ENCODE data around the gene ARPC4. TPM values are rescaled to one million over a fixed set of nuclear protein-coding genes. Genes with fewer than 3 reads are reported as not detected.
A peak's percentile ranks its signal among the peaks of the same experiment; 100 is the strongest.

Gene ARPC4
- total RNA-seq, 2 donors from 2014 or later = 33.6 to 57.1 TPM

DNA sequence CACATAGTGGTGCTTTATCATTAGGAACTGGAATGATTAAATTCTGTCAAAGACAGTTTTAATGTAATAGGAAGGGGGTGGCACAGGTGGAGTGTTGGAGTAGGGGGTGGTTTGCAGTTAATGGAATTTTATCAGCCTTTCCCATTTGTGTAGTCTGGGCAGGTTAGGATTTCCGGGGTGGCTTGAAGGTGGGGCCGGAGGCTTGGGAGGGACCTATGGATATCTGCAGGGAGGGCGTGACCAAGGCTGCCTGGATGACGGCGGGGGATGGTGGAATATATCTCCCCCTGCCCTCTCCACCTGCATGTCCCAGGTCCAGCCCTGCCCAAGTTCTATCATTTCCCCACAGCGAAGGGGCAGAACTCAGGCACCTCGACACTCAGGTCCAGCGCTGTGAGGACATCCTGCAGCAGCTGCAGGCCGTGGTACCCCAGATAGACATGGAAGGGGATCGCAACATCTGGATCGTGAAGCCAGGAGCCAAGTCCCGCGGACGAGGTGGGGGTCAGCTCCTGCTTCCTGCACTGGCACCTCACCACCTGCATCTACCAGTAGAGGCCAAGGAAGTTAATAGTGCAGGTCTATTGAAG lies 32.7 kb downstream of the ARPC4 start:
- Histone ChIP-seq H3K36me3 (replicated peaks in 1 of 2; ENCODE audit: insufficient read depth in 1 of 2, low read depth in 2 of 2) (no peaks in the 10 kb centered on the region), H3K27me3 (no peaks in the 10 kb centered on the region), H3K9me3 (no peaks in the 10 kb centered on the region), H3K4me3 (no peak overlapping the region), H3K4me1 (no peaks in the 10 kb centered on the region), H3K27ac (no peak overlapping the region)
- TF ChIP-seq CTCF (IDR thresholded peaks at IDR 0.05) (no peak), POLR2A (IDR thresholded peaks at IDR 0.05) (no peak)
- DNase-seq (no peak), ATAC-seq (no peak)
- WGBS, 2 donors = 54 to 62% methylated on average over 9 to 14 of the region's 14 CpGs
- intact Hi-C loops (cut with DNase I) = no loop called here

- Histone ChIP-seq H3K4me1 (no peaks in the 10 kb centered on the region), H3K36me3 (replicated peaks in 1 of 2; ENCODE audit: insufficient read depth in 1 of 2, low read depth in 2 of 2) (no peaks in the 10 kb centered on the region), H3K27me3 (no peaks in the 10 kb centered on the region), H3K9me3 (no peaks in the 10 kb centered on the region), H3K27ac (no peak overlapping the region), H3K4me3 (no peak overlapping the region)
- intact Hi-C loops (cut with DNase I) = no loop called here
- 72 to 74% methylated on average over 7 to 20 of the region's 20 CpGs for WGBS, 2 donors
- TF ChIP-seq POLR2A (IDR thresholded peaks at IDR 0.05) = no peak
- TF ChIP-seq CTCF (IDR thresholded peaks at IDR 0.05) = peak in 5 of 7 experiments; percentile 10 to 45 (median 27)
- DNase-seq (peak in 3 of 4 donors; percentile 32 to 41 (median 38)), ATAC-seq (peak; percentile 70)
Measured at GRCh38 chr3:9826815-9827573, 34.1 kb downstream of the ARPC4 start.

DNA sequence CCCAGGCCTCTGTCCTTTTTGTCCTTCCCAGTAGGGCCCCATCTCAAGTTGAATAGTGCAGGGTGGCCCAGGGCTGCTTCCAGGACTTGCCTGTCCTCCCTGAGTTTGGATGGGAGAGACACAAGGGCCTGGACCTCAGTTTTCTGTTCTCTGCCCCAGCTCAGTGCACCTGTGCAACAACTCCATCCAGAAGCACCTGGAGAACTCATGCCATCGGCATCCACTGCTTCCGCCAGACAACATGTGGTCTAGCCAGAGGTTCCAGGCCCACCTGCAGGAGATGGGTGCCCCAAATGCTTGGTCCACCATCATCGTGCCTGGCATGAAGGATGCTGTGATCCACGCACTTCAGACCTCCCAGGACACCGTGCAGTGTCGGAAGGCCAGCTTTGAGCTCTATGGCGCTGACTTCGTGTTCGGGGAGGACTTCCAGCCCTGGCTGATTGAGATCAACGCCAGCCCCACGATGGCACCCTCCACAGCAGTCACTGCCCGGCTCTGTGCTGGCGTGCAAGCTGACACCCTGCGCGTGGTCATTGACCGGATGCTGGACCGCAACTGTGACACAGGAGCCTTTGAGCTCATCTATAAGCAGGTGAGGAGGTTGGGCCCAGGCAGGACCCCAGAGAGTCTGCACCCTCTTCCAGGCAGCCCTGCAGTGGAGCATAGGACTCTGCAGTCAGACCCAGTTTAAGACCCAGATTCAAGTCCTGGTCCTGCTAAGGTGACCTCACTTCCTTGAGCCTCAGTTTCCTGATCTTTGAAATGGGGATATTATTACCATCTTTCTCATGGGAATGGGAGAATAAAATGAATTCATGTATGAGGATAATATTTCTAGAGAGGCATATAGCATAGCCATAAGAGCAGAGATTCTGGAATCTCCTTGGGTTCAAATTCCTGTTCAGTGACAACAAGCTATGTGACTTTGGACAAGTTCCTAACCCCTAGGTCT lies 36.2 kb downstream of the ARPC4 start:
- no peaks in the 10 kb centered on the region for H3K27me3 ChIP-seq
- 87% methylated on average over 8 to 17 of the region's 17 CpGs for WGBS, 2 donors
- DNase-seq = no peak
- no peaks in the 10 kb centered on the region for H3K4me1 ChIP-seq
- TF ChIP-seq POLR2A (IDR thresholded peaks at IDR 0.05) = no peak
- TF ChIP-seq CTCF (IDR thresholded peaks at IDR 0.05) = no peak
- peaks cover 0 to 4% of the 10 kb centered on the region in 2 donors for H3K36me3 ChIP-seq (replicated peaks in 1 of 2; ENCODE audit: insufficient read depth in 1 of 2, low read depth in 2 of 2)
- intact Hi-C loops (cut with DNase I) = no loop called here
- no peak overlapping the region for H3K27ac ChIP-seq
- no peak for ATAC-seq
- no peaks in the 10 kb centered on the region for H3K9me3 ChIP-seq
- H3K4me3 ChIP-seq = no peak overlapping the region

GRCh38 chr3:9831253-9831652 lies 38.4 kb downstream of the ARPC4 start:
- Histone ChIP-seq H3K36me3 (replicated peaks in 1 of 2; ENCODE audit: insufficient read depth in 1 of 2, low read depth in 2 of 2) (peaks cover 0 to 4% of the 10 kb centered on the region in 2 donors), H3K9me3 (no peaks in the 10 kb centered on the region), H3K27me3 (no peaks in the 10 kb centered on the region), H3K4me1 (no peaks in the 10 kb centered on the region), H3K4me3 (no peak overlapping the region), H3K27ac (no peak overlapping the region)
- TF ChIP-seq POLR2A (IDR thresholded peaks at IDR 0.05) = no peak
- no peak for TF ChIP-seq CTCF (IDR thresholded peaks at IDR 0.05)
- WGBS, 2 donors = 93 to 94% methylated on average over 3 of the region's 3 CpGs
- DNase-seq = no peak
- intact Hi-C loops (cut with DNase I) = no loop called here
- no peak for ATAC-seq
